Retinal pigment epithelial cell (primary cell): Measurements from ENCODE around the gene PRAF2.

Experiments used
- DNase-seq: peaks from one replicate; pipeline ENCODE4 v3.0.0-alpha.2; 2010; ENCODE audit warnings: low read depth
- H3K4me3 ChIP-seq: 2 replicates; pipeline ENCODE4 v1.5.1; 2011; ENCODE audit warnings: mild to moderate bottlenecking, low read length, control low read depth, moderate library complexity
- CTCF ChIP-seq: conservative IDR thresholded peaks from 2 replicates; pipeline ENCODE4 v1.5.1; 2011; ENCODE audit warnings: low read depth, low read length, control low read depth, inconsistent platforms

PRAF2 gene

GRCh38 chrX:49030283-49030682 lies 43.5 kb downstream of the PRAF2 start:
- DNase-seq, result no peak
- TF ChIP-seq CTCF, result no peak
- no peak overlapping the region for H3K4me3 ChIP-seq

GRCh38 chrX:49029876-49030275 lies 43.9 kb downstream of the PRAF2 start:
- H3K4me3 ChIP-seq, result no peak overlapping the region
- DNase-seq, result no peak
- no peak for TF ChIP-seq CTCF
